Activated effector memory CD4-positive, alpha-beta T cell treated with anti-CD3 and anti-CD28 coated beads, Interleukin-2, amount 50 U/mL, for 16 hours (primary cell): ENCODE data around the gene AMPD3.
A peak's percentile ranks its signal among the peaks of the same experiment; 100 is the strongest.

Experiments
- DNase-seq: peaks from one replicate; pipeline ENCODE4 v3.0.0-alpha.2; 2020

Gene AMPD3

GRCh38 chr11:10490032-10490397, 35.0 kb downstream of the AMPD3 start:
- peak; percentile 61 for DNase-seq

GRCh38 chr11:10490398-10491241, 35.6 kb downstream of the AMPD3 start:
- peak; percentile 36 for DNase-seq

- DNase-seq, result peak; percentile 37
These were observed 37.0 kb downstream of the AMPD3 start for GRCh38 chr11:10492084-10492483.

GRCh38 chr11:10493041-10493663, 38.1 kb downstream of the AMPD3 start:
- DNase-seq, result peak; percentile 53

- DNase-seq, result peak; percentile 55
These were observed 39.8 kb downstream of the AMPD3 start for GRCh38 chr11:10494636-10495463.

- DNase-seq, result peak; percentile 19
These were observed 40.4 kb downstream of the AMPD3 start for GRCh38 chr11:10495464-10495786.

GRCh38 chr11:10496296-10496936, 41.4 kb downstream of the AMPD3 start:
- no peak for DNase-seq

GRCh38 chr11:10497371-10498021, 42.4 kb downstream of the AMPD3 start:
- DNase-seq, result no peak

GRCh38 chr11:10498022-10498400, 42.9 kb downstream of the AMPD3 start:
- no peak for DNase-seq

- DNase-seq, result no peak
These were observed 43.6 kb downstream of the AMPD3 start for GRCh38 chr11:10498426-10499250.

- DNase-seq, result no peak
These were observed 44.4 kb downstream of the AMPD3 start for GRCh38 chr11:10499452-10499851.

- no peak for DNase-seq
These were observed 45.0 kb downstream of the AMPD3 start for GRCh38 chr11:10499874-10500601.

- DNase-seq, result no peak
These were observed 46.0 kb downstream of the AMPD3 start for GRCh38 chr11:10500757-10501684.

- DNase-seq, result no peak
These were observed 47.1 kb downstream of the AMPD3 start for GRCh38 chr11:10502065-10502680.

- DNase-seq, result no peak
These were observed 47.7 kb downstream of the AMPD3 start for GRCh38 chr11:10502770-10503169.

- DNase-seq, result no peak
These were observed 48.2 kb downstream of the AMPD3 start for GRCh38 chr11:10503221-10503620.

- DNase-seq, result no peak
These were observed 48.9 kb downstream of the AMPD3 start for GRCh38 chr11:10503777-10504480.

- no peak for DNase-seq
These were observed 49.4 kb downstream of the AMPD3 start for GRCh38 chr11:10504490-10504889.
